Caco-2 (cell line): ENCODE measurements around the gene PGC. TPM values are rescaled to one million over a fixed set of nuclear protein-coding genes. Genes with fewer than 3 reads are reported as not detected.

Experiments
- BruUV-seq: library from RNA; stranded (reverse); fragments of 400-500 nt; replicated peaks from 2 replicates; lab custom pipeline; 2021; lab: Mats Ljungman, UMichigan
- CTCF ChIA-PET: fragments of 300-600 bp; sonication (Branson Sonifier 250); formaldehyde crosslinking; loops from one replicate; lab custom pipeline; 2022; ENCODE audit warnings: antibody characterized with exemption; lab: Charles Lee
- POLR2A ChIA-PET: fragments of 300-600 bp; sonication (Branson Sonifier 250); formaldehyde crosslinking; loops from one replicate; lab custom pipeline; 2022; ENCODE audit warnings: antibody characterized with exemption; lab: Charles Lee
- DNase-seq, 2 experiments: peaks; one replicate each; pipeline versions ENCODE4 v3.0.0 to v3.0.0-alpha.2; 2020 to 2022
- H3K27me3 ChIP-seq: replicated peaks from 2 replicates; pipeline ENCODE4 v1.6.0; 2011; ENCODE audit warnings: low read length; ENCODE audit not compliant: control insufficient read depth, insufficient read depth
- H3K36me3 ChIP-seq: 2 replicates; pipeline ENCODE4 v1.5.1; 2011; ENCODE audit warnings: low read length; ENCODE audit not compliant: control insufficient read depth, insufficient read depth
- H3K4me1 ChIP-seq: fragments of 250-450 bp; sonication (Bioruptor Pico); 2 replicates; pipeline ENCODE4 v1.5.1; 2020; ENCODE audit warnings: mild to moderate bottlenecking
- H3K4me3 ChIP-seq: 2 replicates; pipeline ENCODE4 v1.5.1; 2011; ENCODE audit warnings: low read depth, mild to moderate bottlenecking, control low read depth, low read length
- H3K9me3 ChIP-seq: fragments of 250-450 bp; sonication (Bioruptor Pico); 2 replicates; pipeline ENCODE4 v1.5.1; 2020; ENCODE audit warnings: mild to moderate bottlenecking, moderate library complexity
- H3K27ac Mint-ChIP-seq: one replicate; pipeline ENCODE4 v1.8.0; 2022; ENCODE audit warnings: mixed read lengths; ENCODE audit not compliant: unreplicated experiment
- H3K27me3 Mint-ChIP-seq: one replicate; pipeline ENCODE4 v1.8.0; 2022; ENCODE audit warnings: mixed read lengths; ENCODE audit not compliant: insufficient read depth, unreplicated experiment
- H3K36me3 Mint-ChIP-seq: one replicate; pipeline ENCODE4 v1.8.0; 2022; ENCODE audit warnings: mild to moderate bottlenecking, mixed read lengths; ENCODE audit not compliant: insufficient read depth, unreplicated experiment
- H3K4me1 Mint-ChIP-seq: one replicate; pipeline ENCODE4 v1.8.0; 2022; ENCODE audit warnings: low read depth, mixed read lengths; ENCODE audit not compliant: unreplicated experiment
- H3K4me3 Mint-ChIP-seq: one replicate; pipeline ENCODE4 v1.8.0; 2022; ENCODE audit warnings: mild to moderate bottlenecking, moderate library complexity, mixed read lengths; ENCODE audit not compliant: unreplicated experiment
- H3K9me3 Mint-ChIP-seq: one replicate; pipeline ENCODE4 v1.8.0; 2022; ENCODE audit warnings: mixed read lengths; ENCODE audit not compliant: unreplicated experiment
- CTCF ChIP-seq, 2 experiments: fragments of 200-600 bp in 1 of 2; IDR thresholded peaks; 1 replicate in 1 of 2; 2 replicates in 1 of 2; pipeline versions ENCODE4 v1.5.1 to v1.8.0; 2011 to 2022; ENCODE audit warnings: antibody characterized with exemption in 1 of 2, control low read depth in 1 of 2, inconsistent platforms in 1 of 2, low read depth in 1 of 2, low read length in 1 of 2, mild to moderate bottlenecking in 1 of 2, moderate library complexity in 1 of 2; ENCODE audit not compliant: insufficient read depth in 1 of 2, severe bottlenecking in 1 of 2, unreplicated experiment in 1 of 2
- intact Hi-C: fragments of 100-400 bp; cut with micrococcal nuclease; formaldehyde crosslinking; loops from one replicate; pipeline ENCODE4 v1.10.0; 2022; ENCODE audit not compliant: unreplicated experiment
- total RNA-seq: library from RNA; stranded (reverse); gene quantifications from 2 replicates; pipeline ENCODE4 v1.2.3, GENCODE V29; 2022

Gene PGC
- total RNA-seq, 1 experiment from 2014 or later: 12.2 TPM

GRCh38 chr6:41777551-41778285 is 30.5 kb upstream of the PGC start:
- Mint-ChIP-seq H3K27me3 (no peaks in the 10 kb centered on the region), H3K27ac (no peak overlapping the region), H3K4me1 (peaks cover 9% of the 10 kb centered on the region), H3K36me3 (peaks cover 2% of the 10 kb centered on the region), H3K9me3 (no peaks in the 10 kb centered on the region), H3K4me3 (peak overlapping the region; percentile 88)
- CTCF ChIA-PET: interaction anchor here (1.2 kb wide), 1 partner anchor 9 kb away, joined by 5 read pairs; the partner anchor contains the start of gene TOMM6
- H3K27me3 ChIP-seq: no peaks in the 10 kb centered on the region
- no peak for DNase-seq
- POLR2A ChIA-PET: no interaction called here
- no TSS peak for BruUV-seq
- TF ChIP-seq CTCF (IDR thresholded peaks at IDR 0.05; ENCODE audit: insufficient read depth in 1 of 2, low read depth in 1 of 2, low read length in 1 of 2, severe bottlenecking in 1 of 2, unreplicated experiment in 1 of 2): no peak
- intact Hi-C loops: no loop called here
- peaks cover 3% of the 10 kb centered on the region for H3K36me3 ChIP-seq
- H3K9me3 ChIP-seq: no peaks in the 10 kb centered on the region
- no peak overlapping the region for H3K4me3 ChIP-seq
- no peaks in the 10 kb centered on the region for H3K4me1 ChIP-seq

DNA sequence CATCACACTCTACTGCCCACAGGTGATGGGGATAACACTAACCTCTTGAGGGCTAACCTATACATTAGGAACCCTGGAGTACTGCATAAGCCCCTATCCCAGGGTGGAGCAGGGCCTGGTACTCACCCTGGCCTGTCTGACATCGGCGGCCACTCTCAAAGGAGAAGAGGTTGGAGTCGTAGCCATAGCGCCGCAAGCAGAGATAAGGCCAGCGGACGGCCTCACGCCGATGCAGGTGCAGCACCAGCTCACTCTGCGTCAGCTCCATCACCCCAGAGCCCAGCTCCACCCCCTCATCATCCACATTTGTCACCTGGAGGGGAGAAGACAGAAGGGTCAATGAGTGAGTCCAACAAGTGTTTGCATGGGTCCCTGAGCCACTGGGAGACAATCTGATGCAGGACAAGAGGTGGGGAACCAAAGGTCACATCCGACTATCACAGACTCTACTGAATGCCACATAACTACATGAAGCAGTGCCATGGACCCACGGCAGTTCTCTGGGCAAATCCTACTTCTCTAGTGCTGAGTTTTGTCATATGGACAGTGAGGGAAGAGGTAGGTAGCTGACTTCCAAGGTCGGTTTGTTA is 28.2 kb upstream of the PGC start:
- Mint-ChIP-seq H3K27ac (no peak overlapping the region), H3K27me3 (no peaks in the 10 kb centered on the region), H3K9me3 (no peaks in the 10 kb centered on the region), H3K4me3 (no peak overlapping the region), H3K36me3 (peaks cover 11% of the 10 kb centered on the region), H3K4me1 (no peaks in the 10 kb centered on the region)
- no peak for TF ChIP-seq CTCF (IDR thresholded peaks at IDR 0.05; ENCODE audit: insufficient read depth in 1 of 2, low read depth in 1 of 2, low read length in 1 of 2, severe bottlenecking in 1 of 2, unreplicated experiment in 1 of 2)
- intact Hi-C loops: no loop called here
- no peaks in the 10 kb centered on the region for H3K27me3 ChIP-seq
- POLR2A ChIA-PET: no interaction called here
- no TSS peak for BruUV-seq
- no peaks in the 10 kb centered on the region for H3K9me3 ChIP-seq
- DNase-seq: no peak
- CTCF ChIA-PET: interaction anchor here (0.6 to 2.3 kb wide), 8 partner anchors 12 to 120 kb away, joined by 3 to 11 read pairs (median 4); partner anchors contain the start of genes TOMM6 and USP49
- peaks cover 5% of the 10 kb centered on the region for H3K36me3 ChIP-seq
- no peak overlapping the region for H3K4me3 ChIP-seq
- no peaks in the 10 kb centered on the region for H3K4me1 ChIP-seq

DNA sequence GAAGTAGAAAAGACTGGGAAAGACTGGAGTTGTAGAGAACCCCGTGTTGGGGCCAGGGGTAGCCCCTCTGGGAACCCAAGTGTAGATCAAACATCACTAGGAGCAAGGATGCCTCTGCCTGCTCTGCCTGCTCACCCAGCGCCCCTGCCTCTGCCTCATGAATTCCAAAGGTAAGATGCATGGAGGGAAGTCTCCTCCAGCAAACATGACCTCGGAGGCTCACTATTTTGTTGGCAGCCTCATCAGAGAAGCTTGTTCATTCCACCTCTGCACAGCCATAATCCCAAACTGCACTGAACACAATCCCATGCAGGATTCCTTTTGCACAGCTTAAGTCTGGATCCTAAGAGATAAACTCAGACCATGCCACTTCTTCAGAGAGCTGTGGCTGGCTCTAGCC is 27.6 kb upstream of the PGC start:
- H3K36me3 ChIP-seq: peaks cover 5% of the 10 kb centered on the region
- H3K9me3 Mint-ChIP-seq: no peaks in the 10 kb centered on the region
- intact Hi-C loops: no loop called here
- no TSS peak for BruUV-seq
- H3K27me3 Mint-ChIP-seq: no peaks in the 10 kb centered on the region
- CTCF ChIA-PET: interaction anchor here (0.7 to 2.3 kb wide), 4 partner anchors 12 to 62 kb away, joined by 3 to 11 read pairs (median 5); partner anchors contain the start of gene TOMM6
- H3K4me1 Mint-ChIP-seq: no peaks in the 10 kb centered on the region
- H3K4me3 ChIP-seq: no peak overlapping the region
- POLR2A ChIA-PET: no interaction called here
- H3K27me3 ChIP-seq: no peaks in the 10 kb centered on the region
- no peak overlapping the region for H3K4me3 Mint-ChIP-seq
- TF ChIP-seq CTCF (IDR thresholded peaks at IDR 0.05; ENCODE audit: insufficient read depth in 1 of 2, low read depth in 1 of 2, low read length in 1 of 2, severe bottlenecking in 1 of 2, unreplicated experiment in 1 of 2): no peak
- no peaks in the 10 kb centered on the region for H3K4me1 ChIP-seq
- no peak overlapping the region for H3K27ac Mint-ChIP-seq
- H3K9me3 ChIP-seq: no peaks in the 10 kb centered on the region
- no peak for DNase-seq
- H3K36me3 Mint-ChIP-seq: peaks cover 11% of the 10 kb centered on the region
